Measurements from ENCODE around the gene COL11A2. TPM values are rescaled to one million over a fixed set of nuclear protein-coding genes. Genes with fewer than 3 reads are reported as not detected.

The COL11A2 gene
- total and polyA plus RNA-seq, 4 donors = 2.8 to 12.6 (median 7.7) TPM

GRCh38 chr6:33208091-33208967 is 16.1 kb upstream of the COL11A2 start, which contains the start of gene RING1:
RING1 (plus strand) TSS chr6:33208500; CDS start chr6:33208823, 323 bp downstream.
- WGBS (ENCODE audit: insufficient coverage) = under 1% methylated on average over 78 of the region's 86 CpGs
- peak within 1 kb of the TSS; percentile 92 for H3K27ac ChIP-seq (ENCODE audit: low read depth, low read length)
- DNase-seq (ENCODE audit: low read depth in 4 of 6, low spot score in 6 of 6) = peak in 4 of 6 donors; percentile 79 to 96 (median 87)
- H3K27me3 ChIP-seq (ENCODE audit: control insufficient read depth, insufficient read depth, low read length) = no peaks in the 10 kb centered on the region
- peak within 1 kb of the TSS; percentile 94 for H3K4me3 ChIP-seq (ENCODE audit: low read depth, low read length)
- no peaks in the 10 kb centered on the region for H3K9me3 ChIP-seq (ENCODE audit: control insufficient read depth, insufficient read depth, low read length)
- peaks cover 28% of the 10 kb centered on the region for H3K36me3 ChIP-seq (ENCODE audit: control insufficient read depth, insufficient read depth, low read length)
- peaks cover 61% of the 10 kb centered on the region for H3K4me1 ChIP-seq (ENCODE audit: control insufficient read depth, insufficient read depth, low read length)

GRCh38 chr6:33207552-33208090 is 15.4 kb upstream of the COL11A2 start:
- peaks cover 35% of the 10 kb centered on the region for H3K36me3 ChIP-seq (ENCODE audit: control insufficient read depth, insufficient read depth, low read length)
- WGBS (ENCODE audit: insufficient coverage) = 0% methylated on average over 22 of the region's 29 CpGs
- DNase-seq (ENCODE audit: low read depth in 4 of 6, low spot score in 6 of 6) = peak in 2 of 6 donors; percentile 62 to 73
- H3K27ac ChIP-seq (ENCODE audit: low read depth, low read length) = peak overlapping the region; percentile 92
- no peaks in the 10 kb centered on the region for H3K27me3 ChIP-seq (ENCODE audit: control insufficient read depth, insufficient read depth, low read length)
- no peaks in the 10 kb centered on the region for H3K9me3 ChIP-seq (ENCODE audit: control insufficient read depth, insufficient read depth, low read length)
- H3K4me1 ChIP-seq (ENCODE audit: control insufficient read depth, insufficient read depth, low read length) = peaks cover 55% of the 10 kb centered on the region
- peak overlapping the region; percentile 94 for H3K4me3 ChIP-seq (ENCODE audit: low read depth, low read length)

DNA sequence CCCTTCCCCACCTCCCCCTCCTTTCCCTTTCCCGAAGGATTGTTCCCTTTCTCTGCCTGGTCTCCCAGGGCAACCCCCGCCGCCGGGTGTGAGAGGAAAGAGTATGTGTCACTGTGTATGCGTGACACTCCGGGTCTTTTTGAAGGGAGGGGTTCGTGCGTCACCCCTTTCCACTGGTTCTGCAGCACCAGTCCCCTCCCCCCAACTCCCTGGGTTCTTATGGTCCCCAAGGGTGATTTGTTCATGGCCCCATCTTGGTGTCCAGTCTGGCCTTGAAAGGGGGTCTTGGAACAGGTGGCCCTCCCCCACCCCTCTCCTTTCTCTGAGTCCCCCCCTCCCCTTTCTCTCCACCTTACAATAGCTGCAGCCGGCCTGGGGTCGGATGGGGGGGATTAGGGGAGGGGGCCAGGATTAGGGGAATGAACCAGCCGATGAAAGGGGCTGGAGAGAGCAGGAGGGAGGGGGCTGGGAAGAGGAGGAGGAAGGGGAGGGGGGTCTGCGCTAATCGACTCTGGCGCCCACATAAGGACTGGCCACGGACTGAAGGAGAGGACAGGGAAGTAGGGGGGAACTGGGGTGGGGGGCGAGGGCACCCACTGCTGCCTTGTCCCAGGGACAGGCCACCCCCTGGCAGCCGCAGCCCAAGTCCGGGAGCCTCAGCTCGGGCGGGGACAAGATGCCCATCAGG is 14.7 kb upstream of the COL11A2 start:
- peaks cover 38% of the 10 kb centered on the region for H3K36me3 ChIP-seq (ENCODE audit: control insufficient read depth, insufficient read depth, low read length)
- no peaks in the 10 kb centered on the region for H3K9me3 ChIP-seq (ENCODE audit: control insufficient read depth, insufficient read depth, low read length)
- H3K27ac ChIP-seq (ENCODE audit: low read depth, low read length) = peak overlapping the region; percentile 92
- H3K4me1 ChIP-seq (ENCODE audit: control insufficient read depth, insufficient read depth, low read length) = peaks cover 57% of the 10 kb centered on the region
- H3K4me3 ChIP-seq (ENCODE audit: low read depth, low read length) = peak overlapping the region; percentile 94
- peak in 3 of 6 donors; percentile 57 to 87 (median 81) for DNase-seq (ENCODE audit: low read depth in 4 of 6, low spot score in 6 of 6)
- WGBS (ENCODE audit: insufficient coverage) = 0% methylated on average over 10 of the region's 20 CpGs
- H3K27me3 ChIP-seq (ENCODE audit: control insufficient read depth, insufficient read depth, low read length) = no peaks in the 10 kb centered on the region

- Histone ChIP-seq H3K4me3 (ENCODE audit: low read depth, low read length) (no peak overlapping the region), H3K27me3 (ENCODE audit: control insufficient read depth, insufficient read depth, low read length) (no peaks in the 10 kb centered on the region), H3K36me3 (ENCODE audit: control insufficient read depth, insufficient read depth, low read length) (peaks cover 33% of the 10 kb centered on the region), H3K4me1 (ENCODE audit: control insufficient read depth, insufficient read depth, low read length) (peaks cover 59% of the 10 kb centered on the region), H3K9me3 (ENCODE audit: control insufficient read depth, insufficient read depth, low read length) (no peaks in the 10 kb centered on the region), H3K27ac (ENCODE audit: low read depth, low read length) (peak overlapping the region; percentile 49)
- 43% methylated on average over 1 of the region's 3 CpGs for WGBS (ENCODE audit: insufficient coverage)
- DNase-seq (ENCODE audit: low read depth in 4 of 6, low spot score in 6 of 6) = no peak
These were observed 14.0 kb upstream of the COL11A2 start for GRCh38 chr6:33206027-33206863.

GRCh38 chr6:33205191-33206026 is 13.1 kb upstream of the COL11A2 start:
- no peaks in the 10 kb centered on the region for H3K27me3 ChIP-seq (ENCODE audit: control insufficient read depth, insufficient read depth, low read length)
- H3K9me3 ChIP-seq (ENCODE audit: control insufficient read depth, insufficient read depth, low read length) = no peaks in the 10 kb centered on the region
- peak overlapping the region; percentile 87 for H3K4me3 ChIP-seq (ENCODE audit: low read depth, low read length)
- H3K36me3 ChIP-seq (ENCODE audit: control insufficient read depth, insufficient read depth, low read length) = peaks cover 29% of the 10 kb centered on the region
- WGBS (ENCODE audit: insufficient coverage) = 43% methylated on average over 10 of the region's 17 CpGs
- no peak overlapping the region for H3K27ac ChIP-seq (ENCODE audit: low read depth, low read length)
- DNase-seq (ENCODE audit: low read depth in 4 of 6, low spot score in 6 of 6) = peak in 1 of 6 donors; percentile 46
- H3K4me1 ChIP-seq (ENCODE audit: control insufficient read depth, insufficient read depth, low read length) = peaks cover 63% of the 10 kb centered on the region

DNA sequence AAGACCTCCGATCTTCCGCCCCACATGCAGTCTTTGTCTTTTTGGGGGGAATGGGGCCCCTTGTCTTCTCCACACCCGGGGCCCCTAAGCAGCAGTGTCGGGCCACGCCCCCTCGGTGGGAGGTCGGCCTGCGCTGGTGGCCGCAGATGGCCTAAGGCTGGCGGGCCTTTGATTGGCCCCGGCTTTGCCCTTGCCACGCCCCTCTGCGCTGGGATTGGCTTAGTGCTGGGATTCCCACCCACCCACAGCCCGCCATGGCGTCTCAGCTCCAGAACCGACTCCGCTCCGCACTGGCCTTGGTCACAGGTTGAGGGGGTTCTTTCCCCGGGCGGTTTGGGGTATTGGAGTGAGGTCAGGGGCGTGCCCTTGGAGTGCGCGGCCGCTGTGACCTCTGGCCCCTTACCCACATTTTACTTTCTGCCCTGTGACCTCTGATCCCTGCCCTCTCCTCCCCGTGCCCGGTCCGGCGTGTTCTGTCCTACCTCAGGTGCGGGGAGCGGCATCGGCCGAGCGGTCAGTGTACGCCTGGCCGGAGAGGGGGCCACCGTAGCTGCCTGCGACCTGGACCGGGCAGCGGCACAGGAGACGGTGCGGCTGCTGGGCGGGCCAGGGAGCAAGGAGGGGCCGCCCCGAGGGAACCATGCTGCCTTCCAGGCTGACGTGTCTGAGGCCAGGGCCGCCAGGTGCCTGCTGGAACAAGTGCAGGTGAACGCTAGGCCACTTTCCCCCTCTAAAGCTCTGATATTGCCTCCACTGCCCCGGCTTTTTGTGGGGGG is 12.3 kb upstream of the COL11A2 start, which contains the start of gene HSD17B8:
HSD17B8 (plus strand) TSS at position 241 of the 776 bp plus-strand sequence; CDS start at position 255, 14 bp downstream.
- Histone ChIP-seq H3K36me3 (ENCODE audit: control insufficient read depth, insufficient read depth, low read length) (peaks cover 24% of the 10 kb centered on the region), H3K27ac (ENCODE audit: low read depth, low read length) (peak within 1 kb of the TSS; percentile 58), H3K27me3 (ENCODE audit: control insufficient read depth, insufficient read depth, low read length) (no peaks in the 10 kb centered on the region), H3K9me3 (ENCODE audit: control insufficient read depth, insufficient read depth, low read length) (no peaks in the 10 kb centered on the region), H3K4me1 (ENCODE audit: control insufficient read depth, insufficient read depth, low read length) (peaks cover 66% of the 10 kb centered on the region), H3K4me3 (ENCODE audit: low read depth, low read length) (peak within 1 kb of the TSS; percentile 87)
- DNase-seq (ENCODE audit: low read depth in 4 of 6, low spot score in 6 of 6) = peak; percentile 78 to 98 (median 89)
- WGBS (ENCODE audit: insufficient coverage) = under 1% methylated on average over 35 of the region's 48 CpGs

- Histone ChIP-seq H3K4me3 (ENCODE audit: low read depth, low read length) (peak overlapping the region; percentile 87), H3K9me3 (ENCODE audit: control insufficient read depth, insufficient read depth, low read length) (no peaks in the 10 kb centered on the region), H3K36me3 (ENCODE audit: control insufficient read depth, insufficient read depth, low read length) (peaks cover 22% of the 10 kb centered on the region), H3K27me3 (ENCODE audit: control insufficient read depth, insufficient read depth, low read length) (no peaks in the 10 kb centered on the region), H3K4me1 (ENCODE audit: control insufficient read depth, insufficient read depth, low read length) (peaks cover 71% of the 10 kb centered on the region), H3K27ac (ENCODE audit: low read depth, low read length) (no peak overlapping the region)
- no CpG with 5 or more reads among the region's 4 CpGs for WGBS (ENCODE audit: insufficient coverage)
- DNase-seq (ENCODE audit: low read depth in 4 of 6, low spot score in 6 of 6) = no peak
These were observed 11.8 kb upstream of the COL11A2 start for GRCh38 chr6:33204165-33204414.

GRCh38 chr6:33203443-33204164 is 11.3 kb upstream of the COL11A2 start:
- 100% methylated on average over 1 of the region's 7 CpGs for WGBS (ENCODE audit: insufficient coverage)
- Histone ChIP-seq H3K4me3 (ENCODE audit: low read depth, low read length) (no peak overlapping the region), H3K36me3 (ENCODE audit: control insufficient read depth, insufficient read depth, low read length) (peaks cover 22% of the 10 kb centered on the region), H3K27me3 (ENCODE audit: control insufficient read depth, insufficient read depth, low read length) (no peaks in the 10 kb centered on the region), H3K4me1 (ENCODE audit: control insufficient read depth, insufficient read depth, low read length) (peaks cover 74% of the 10 kb centered on the region), H3K9me3 (ENCODE audit: control insufficient read depth, insufficient read depth, low read length) (no peaks in the 10 kb centered on the region), H3K27ac (ENCODE audit: low read depth, low read length) (no peak overlapping the region)
- DNase-seq (ENCODE audit: low read depth in 4 of 6, low spot score in 6 of 6) = no peak
